SU-DHL-6 (cell line): ENCODE results near the gene SLC25A26.

Experiments
- H2AFZ ChIP-seq: fragments of 200-600 bp; sonication (generic); 2 replicates; pipeline ENCODE4 v1.6.1; 2014; ENCODE audit warnings: low read depth, mild to moderate bottlenecking, moderate library complexity, mixed read lengths, antibody characterized with exemption, low read length; ENCODE audit not compliant: severe bottlenecking
- H3F3A ChIP-seq: fragments of 200-600 bp; shearing (Covaris generic); 2 replicates; pipeline ENCODE4 v1.6.0; 2016; ENCODE audit warnings: antibody characterized with exemption, mild to moderate bottlenecking; ENCODE audit not compliant: insufficient read depth
- H3K27ac ChIP-seq: fragments of 200-600 bp; sonication (generic); 2 replicates; pipeline ENCODE4 v1.5.1; 2016; ENCODE audit warnings: low read depth, mild to moderate bottlenecking, low read length, moderate library complexity, mixed read lengths
- H3K27me3 ChIP-seq: fragments of 200-600 bp; sonication (generic), shearing (Covaris generic); 2 replicates; pipeline ENCODE4 v1.6.0; 2014; ENCODE audit warnings: mild to moderate bottlenecking, low read length
- H3K36me3 ChIP-seq: fragments of 200-600 bp; sonication (generic); 2 replicates; pipeline ENCODE4 v1.6.1; 2014; ENCODE audit warnings: mild to moderate bottlenecking, low read length, mixed read lengths
- H3K4me2 ChIP-seq: fragments of 300-600, 200-600 bp; shearing (Covaris generic), sonication (generic); 2 replicates; pipeline ENCODE4 v1.6.0; 2014; ENCODE audit warnings: low read length, low read depth, mild to moderate bottlenecking; ENCODE audit not compliant: poor library complexity, severe bottlenecking
- H3K4me3 ChIP-seq: fragments of 200-600 bp; sonication (generic); 2 replicates; pipeline ENCODE4 v1.5.1; 2014; ENCODE audit warnings: antibody characterized with exemption, low read length, mild to moderate bottlenecking, mixed read lengths; ENCODE audit not compliant: insufficient read depth, poor library complexity, severe bottlenecking
- H3K79me2 ChIP-seq: fragments of 200-600 bp; sonication (generic); 2 replicates; pipeline ENCODE4 v1.6.1; 2014; ENCODE audit warnings: mild to moderate bottlenecking, low read length, moderate library complexity; ENCODE audit not compliant: insufficient read depth
- H3K9ac ChIP-seq: fragments of 200-600 bp; sonication (generic); 2 replicates; pipeline ENCODE4 v1.7.0; 2014; ENCODE audit warnings: mild to moderate bottlenecking, low read length
- H3K9me2 ChIP-seq: fragments of 200-600 bp; sonication (generic); replicated peaks from 2 replicates; pipeline ENCODE4 v1.6.1; 2014; ENCODE audit warnings: low read length; ENCODE audit not compliant: insufficient read depth
- H3K9me3 ChIP-seq: fragments of 200-600 bp; sonication (generic); 2 replicates; pipeline ENCODE4 v1.6.1; 2014; ENCODE audit warnings: low read length, mixed read lengths; ENCODE audit not compliant: insufficient read depth
- H4K20me1 ChIP-seq: fragments of 200-600 bp; sonication (generic); 2 replicates; pipeline ENCODE4 v1.6.1; 2014; ENCODE audit warnings: low read depth, mild to moderate bottlenecking, antibody characterized with exemption, low read length, moderate library complexity, mixed read lengths
- CTCF ChIP-seq: fragments of 200-600 bp; sonication (generic); IDR thresholded peaks from one replicate; pipeline ENCODE4 v1.5.1; 2017; ENCODE audit warnings: antibody characterized with exemption, mild to moderate bottlenecking, low read length, moderate library complexity; ENCODE audit not compliant: insufficient read depth, poor library complexity, severe bottlenecking
- EZH2phosphoT487 ChIP-seq: fragments of 200-600 bp; sonication (generic), shearing (Covaris generic); conservative IDR thresholded peaks from 2 replicates; pipeline ENCODE4 v1.6.1; 2018; ENCODE audit warnings: mild to moderate bottlenecking, antibody characterized with exemption, low read length, moderate library complexity, mixed read lengths

The SLC25A26 gene

GRCh38 chr3:66338927-66339326, 118.1 kb downstream of the SLC25A26 start:
- TF ChIP-seq EZH2phosphoT487 = no peak
- no peak for TF ChIP-seq CTCF
- no peaks in the 10 kb centered on the region for H4K20me1 ChIP-seq
- H3K4me2 ChIP-seq = no peak overlapping the region
- no peaks in the 10 kb centered on the region for H3K36me3 ChIP-seq
- no peaks in the 10 kb centered on the region for H3K79me2 ChIP-seq
- H3K27ac ChIP-seq = no peak overlapping the region
- no peaks in the 10 kb centered on the region for H3F3A ChIP-seq
- no peaks in the 10 kb centered on the region for H3K27me3 ChIP-seq
- no peak overlapping the region for H2AFZ ChIP-seq
- H3K4me3 ChIP-seq = no peak overlapping the region
- H3K9me2 ChIP-seq = no peaks in the 10 kb centered on the region
- no peaks in the 10 kb centered on the region for H3K9me3 ChIP-seq
- H3K9ac ChIP-seq = no peak overlapping the region

- no peak overlapping the region for H2AFZ ChIP-seq
Measured at GRCh38 chr3:66342717-66343356, 122.0 kb downstream of the SLC25A26 start.

GRCh38 chr3:66344391-66344811, 123.6 kb downstream of the SLC25A26 start:
- Histone ChIP-seq H3K4me3 (no peak overlapping the region), H3K27me3 (no peaks in the 10 kb centered on the region), H3K79me2 (no peaks in the 10 kb centered on the region), H3K9me3 (no peaks in the 10 kb centered on the region), H3K36me3 (no peaks in the 10 kb centered on the region), H4K20me1 (no peaks in the 10 kb centered on the region), H2AFZ (no peak overlapping the region), H3K9me2 (no peaks in the 10 kb centered on the region), H3F3A (no peaks in the 10 kb centered on the region), H3K9ac (no peak overlapping the region), H3K27ac (no peak overlapping the region), H3K4me2 (no peak overlapping the region)
- no peak for TF ChIP-seq EZH2phosphoT487
- no peak for TF ChIP-seq CTCF

More at GRCh38 chr3:66342717-66343356, 122.0 kb downstream of the SLC25A26 start:
- H3K27me3 ChIP-seq = no peaks in the 10 kb centered on the region
- no peaks in the 10 kb centered on the region for H3K79me2 ChIP-seq
- H3F3A ChIP-seq = no peaks in the 10 kb centered on the region
- H3K4me3 ChIP-seq = no peak overlapping the region
- no peak overlapping the region for H3K27ac ChIP-seq
- H3K36me3 ChIP-seq = no peaks in the 10 kb centered on the region
- H3K9me2 ChIP-seq = no peaks in the 10 kb centered on the region
- no peak overlapping the region for H3K9ac ChIP-seq
- no peak overlapping the region for H3K4me2 ChIP-seq
- no peaks in the 10 kb centered on the region for H3K9me3 ChIP-seq
- no peaks in the 10 kb centered on the region for H4K20me1 ChIP-seq
- TF ChIP-seq EZH2phosphoT487 = no peak
- TF ChIP-seq CTCF = no peak
